Measurements from ENCODE around the gene LCN10.

- no peak for TF ChIP-seq CTCF (IDR thresholded peaks at IDR 0.05; ENCODE audit: borderline replicate concordance, extremely low read depth, low read length, poor library complexity, severe bottlenecking)
- no peak for TF ChIP-seq EZH2 (IDR thresholded peaks at IDR 0.05; ENCODE audit: borderline replicate concordance, low read depth, low read length, severe bottlenecking)
Measured at GRCh38 chr9:136693135-136693489, 49.6 kb downstream of the LCN10 start.

All from DND-41 (cell line).